ENCODE data around the gene NPAS3.

DNA sequence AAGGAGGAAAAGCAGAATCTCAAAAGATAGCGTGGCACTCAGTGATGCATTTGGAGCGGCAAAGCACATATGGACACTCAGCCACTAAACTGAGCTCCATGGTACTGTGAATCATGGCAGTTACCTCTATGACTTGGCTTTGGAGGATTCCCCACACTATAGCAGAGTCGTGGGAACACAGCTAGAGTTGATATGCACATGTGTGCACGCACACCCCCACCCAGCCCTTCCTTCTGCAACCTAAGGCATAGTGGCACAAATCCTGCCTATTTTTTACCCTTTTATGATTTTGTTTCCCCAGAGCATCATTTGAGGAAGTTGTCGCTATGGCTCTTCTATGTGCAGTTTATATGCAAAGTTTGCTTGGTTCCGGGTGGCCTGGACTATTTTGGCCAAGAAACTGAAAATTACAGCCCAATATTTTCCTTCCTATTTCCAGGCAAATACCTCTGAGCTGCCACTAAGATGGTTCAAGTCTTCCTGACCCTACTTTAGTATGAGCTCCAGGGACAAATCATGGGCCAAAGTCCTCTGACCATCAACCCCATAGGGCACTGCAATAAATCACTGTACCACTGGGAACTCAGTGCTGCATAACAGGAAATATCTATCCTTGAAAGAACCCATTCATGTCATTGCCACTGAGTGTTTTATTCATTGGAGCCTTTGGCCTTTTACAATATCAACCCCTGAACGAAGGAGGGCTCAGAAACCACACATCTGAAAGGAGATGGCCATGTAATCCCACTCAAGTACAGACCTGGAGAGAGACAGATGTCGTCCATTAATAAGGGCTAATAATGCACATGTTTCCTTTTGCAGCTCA is 834.7 kb downstream of the NPAS3 start:
- TF ChIP-seq CTCF (IDR thresholded peaks at IDR 0.05) (no peak), POLR2A (IDR thresholded peaks at IDR 0.05) (no peak)
